Ovary (tissue), 9 donors: ENCODE measurements around the gene SFMBT2. TPM values are rescaled to one million over a fixed set of nuclear protein-coding genes. Genes with fewer than 3 reads are reported as not detected.

Experiments
- DNase-seq, 5 donors: peaks; one replicate each; pipeline ENCODE4 v3.0.0-alpha.2; 2019 to 2020
- H3K27ac ChIP-seq, 2 donors: fragments of 200-600 bp; one replicate each; pipeline versions ENCODE4 v1.5.1 to v1.8.0; 2019 to 2022
- H3K27me3 ChIP-seq: fragments of 200-600 bp; one replicate; pipeline ENCODE4 v1.8.0; 2022
- H3K36me3 ChIP-seq: fragments of 200-600 bp; sonication (generic); one replicate; pipeline ENCODE4 v1.5.1; 2019
- H3K4me1 ChIP-seq: one replicate; pipeline ENCODE4 v1.8.1; 2013; ENCODE audit warnings: mild to moderate bottlenecking, moderate library complexity; ENCODE audit not compliant: insufficient read depth
- H3K4me3 ChIP-seq: fragments of 200-600 bp; sonication (generic); one replicate; pipeline ENCODE4 v1.5.1; 2017
- H3K9me3 ChIP-seq, 2 donors: fragments of 200-600 bp in 1 of 2; sonication (generic) in 1 of 2; one replicate each; pipeline versions ENCODE4 v1.5.1 to v1.8.1; 2013 to 2019; ENCODE audit warnings: mild to moderate bottlenecking in 1 of 2, moderate library complexity in 1 of 2
- EP300 ChIP-seq: sonication (generic); formaldehyde crosslinking; IDR thresholded peaks from one replicate; pipeline ENCODE4 v1.6.1; 2017; ENCODE audit warnings: antibody characterized with exemption
- POLR2A ChIP-seq: fragments of 450-650 bp; IDR thresholded peaks from one replicate; pipeline ENCODE4 v1.6.1; 2017; ENCODE audit warnings: antibody characterized with exemption, mild to moderate bottlenecking, moderate library complexity
- WGBS, 3 donors: extraction: QIAGEN DNeasy Blood & Tissue Kit in 1 of 3; methylation state at CpG; one replicate each; pipeline versions ENCODE4 v1.1.5 to v1.1.7; 2013 to 2017; 5-methylcytosine and 5-hydroxymethylcytosine counted together
- intact Hi-C, 4 donors: fragments of 100-400 bp; cut with DNase I; formaldehyde crosslinking; loops; one replicate each; pipeline versions ENCODE4 v1.11.0 to v1.15.1; 2022 to 2023
- polyA plus RNA-seq, 2 donors: library from polyadenylated mRNA; stranded (reverse); fragments of 200-250 nt in 1 of 2; fragments of 350-450 nt in 1 of 2; fragmentation: Illumina TruSeq in 1 of 2; extraction: RNeasy Lipid Tissue Mini Kit (QIAGEN cat#74804) in 1 of 2; gene quantifications; one replicate each; pipeline ENCODE4 v1.2.3, GENCODE V29; 2013 to 2014
- total RNA-seq, 7 donors: library from RNA; depleted of rRNA in 2 of 7; stranded (reverse); fragments of >200 nt in 2 of 7; fragmentation: NEBNext Ultra II Directional in 3 of 7; extraction: Animal tissue kit (Norgen Biotek cat#: 25700) in 3 of 7; gene quantifications; one replicate each; pipeline versions ENCODE4 v1.1.0 to v1.2.4, GENCODE V29; 2016 to 2023
- TF ChIP-seq, protein P1 (sequence below), 3 donors: fragments of 450-650 bp in 2 of 3; fragments of 200-600 bp in 1 of 3; IDR thresholded peaks; one replicate each; pipeline versions ENCODE4 v1.5.1 to v1.8.0; 2016 to 2022; ENCODE audit warnings: antibody characterized with exemption in 3 of 3, mild to moderate bottlenecking in 1 of 3
- donor health status: DM: no; HTN: no; CAD: no; lungs with moderate emphysema.
- donor health status: DM: no; HTN: no; CAD: no.
- donor health status: Bipolar disorder and iron deficiency.
- donor health status: DM: yes; HTN: yes; CAD: no.
- donor health status: DM: no; HTN: no; CAD: no.
- donor health status: DM: yes; HTN: yes; CAD: no.

Gene SFMBT2
- total and polyA plus RNA-seq, 9 donors: 5.0 to 28.1 (median 17.8) TPM

DNA sequence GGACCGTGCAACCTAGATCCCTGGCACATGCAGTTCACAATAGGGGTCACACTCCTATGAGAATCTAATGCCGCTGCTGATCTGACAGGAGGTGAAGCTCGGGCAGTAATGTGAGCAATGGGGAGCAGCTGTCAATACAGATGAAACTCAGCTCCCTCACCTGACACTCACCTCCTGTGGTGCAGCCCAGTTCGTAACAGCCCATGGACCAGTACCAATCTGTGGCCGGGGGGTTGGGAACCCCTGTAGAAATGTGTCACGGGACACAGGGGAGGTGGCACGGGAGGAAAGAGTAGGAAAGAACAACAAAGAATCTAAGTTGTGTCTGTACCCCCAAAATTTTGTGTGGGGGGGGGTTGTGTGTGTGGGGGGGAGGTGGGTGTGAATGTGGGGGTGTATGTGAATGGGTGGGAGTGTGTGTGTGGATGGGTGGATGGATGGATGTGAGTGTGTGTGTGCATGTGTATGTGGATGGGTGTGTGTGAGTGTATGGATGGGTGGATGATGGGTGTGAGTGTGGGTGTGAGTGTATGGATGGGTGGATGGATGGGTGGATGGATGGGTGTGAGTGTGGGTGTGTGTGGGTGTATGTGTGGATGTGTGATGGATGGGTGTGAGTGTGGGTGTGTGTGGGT lies 33.1 kb downstream of the SFMBT2 start:
- no peaks in the 10 kb centered on the region for H3K9me3 ChIP-seq
- no peaks in the 10 kb centered on the region for H3K27me3 ChIP-seq
- no peaks in the 10 kb centered on the region for H3K4me1 ChIP-seq
- intact Hi-C loops: no loop called here
- H3K27ac ChIP-seq: no peak overlapping the region
- H3K36me3 ChIP-seq: peaks cover 2% of the 10 kb centered on the region
- TF ChIP-seq, protein P1, sequence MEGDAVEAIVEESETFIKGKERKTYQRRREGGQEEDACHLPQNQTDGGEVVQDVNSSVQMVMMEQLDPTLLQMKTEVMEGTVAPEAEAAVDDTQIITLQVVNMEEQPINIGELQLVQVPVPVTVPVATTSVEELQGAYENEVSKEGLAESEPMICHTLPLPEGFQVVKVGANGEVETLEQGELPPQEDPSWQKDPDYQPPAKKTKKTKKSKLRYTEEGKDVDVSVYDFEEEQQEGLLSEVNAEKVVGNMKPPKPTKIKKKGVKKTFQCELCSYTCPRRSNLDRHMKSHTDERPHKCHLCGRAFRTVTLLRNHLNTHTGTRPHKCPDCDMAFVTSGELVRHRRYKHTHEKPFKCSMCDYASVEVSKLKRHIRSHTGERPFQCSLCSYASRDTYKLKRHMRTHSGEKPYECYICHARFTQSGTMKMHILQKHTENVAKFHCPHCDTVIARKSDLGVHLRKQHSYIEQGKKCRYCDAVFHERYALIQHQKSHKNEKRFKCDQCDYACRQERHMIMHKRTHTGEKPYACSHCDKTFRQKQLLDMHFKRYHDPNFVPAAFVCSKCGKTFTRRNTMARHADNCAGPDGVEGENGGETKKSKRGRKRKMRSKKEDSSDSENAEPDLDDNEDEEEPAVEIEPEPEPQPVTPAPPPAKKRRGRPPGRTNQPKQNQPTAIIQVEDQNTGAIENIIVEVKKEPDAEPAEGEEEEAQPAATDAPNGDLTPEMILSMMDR (IDR thresholded peaks at IDR 0.05): no peak
- TF ChIP-seq EP300 (no peak), POLR2A (no peak)
- DNase-seq: no peak
- WGBS, 3 donors: 90 to 96% (median 91%) methylated on average over 7 of the region's 7 CpGs
- no peak overlapping the region for H3K4me3 ChIP-seq

DNA sequence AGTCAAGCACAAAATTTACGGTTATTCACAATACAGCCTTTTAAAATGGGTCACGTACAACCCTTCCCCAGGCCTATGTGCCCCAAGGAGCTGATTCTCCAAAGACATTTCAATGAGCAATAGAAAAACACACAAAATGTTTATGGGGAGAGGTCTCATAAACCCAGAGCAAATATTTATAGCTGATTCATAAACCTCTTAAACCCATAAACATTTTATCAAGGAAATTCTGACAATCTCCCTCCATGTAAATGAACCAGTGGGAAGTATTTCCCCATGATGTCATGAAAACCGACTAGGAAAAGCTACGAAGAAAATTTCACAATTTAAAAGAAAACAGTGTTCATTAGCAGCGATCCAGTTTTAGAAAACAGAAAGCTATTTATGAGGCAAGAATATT lies 36.0 kb downstream of the SFMBT2 start:
- Histone ChIP-seq H3K9me3 (no peaks in the 10 kb centered on the region), H3K4me3 (no peak overlapping the region), H3K27ac (no peak overlapping the region), H3K4me1 (no peaks in the 10 kb centered on the region), H3K27me3 (no peaks in the 10 kb centered on the region), H3K36me3 (peaks cover 2% of the 10 kb centered on the region)
- TF ChIP-seq, protein P1 (IDR thresholded peaks at IDR 0.05): no peak
- TF ChIP-seq POLR2A: no peak
- no peak for TF ChIP-seq EP300
- intact Hi-C loops: no loop called here
- DNase-seq: no peak
- WGBS, 3 donors: 83 to 88% (median 88%) methylated on average over 5 of the region's 5 CpGs

DNA sequence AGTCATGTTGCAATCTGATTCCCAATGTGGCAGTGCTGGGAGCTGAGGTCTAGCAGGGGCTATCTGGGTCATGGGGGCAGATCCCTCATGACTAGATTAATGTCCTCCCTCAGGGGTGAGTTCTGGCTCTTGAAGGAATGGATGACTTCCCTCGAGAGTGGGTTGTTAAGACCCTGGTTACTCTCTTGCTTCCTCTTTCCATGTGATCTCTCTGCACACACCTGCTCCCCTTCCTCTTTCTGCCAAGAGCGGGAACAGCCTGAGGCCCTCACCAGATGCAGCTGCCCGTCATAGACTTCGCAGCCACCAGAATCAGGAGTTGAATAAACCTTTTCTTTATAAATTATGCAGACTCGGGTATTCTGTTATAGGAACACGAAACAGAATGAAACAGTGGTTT lies 37.8 kb downstream of the SFMBT2 start:
- Histone ChIP-seq H3K27me3 (no peaks in the 10 kb centered on the region), H3K27ac (no peak overlapping the region), H3K36me3 (peaks cover 2% of the 10 kb centered on the region), H3K4me1 (no peaks in the 10 kb centered on the region), H3K9me3 (no peaks in the 10 kb centered on the region), H3K4me3 (no peak overlapping the region)
- TF ChIP-seq POLR2A (no peak), EP300 (no peak)
- TF ChIP-seq, protein P1 (IDR thresholded peaks at IDR 0.05): no peak
- no peak for DNase-seq
- 92 to 95% (median 93%) methylated on average over 6 of the region's 6 CpGs for WGBS, 3 donors
- intact Hi-C loops: no loop called here

DNA sequence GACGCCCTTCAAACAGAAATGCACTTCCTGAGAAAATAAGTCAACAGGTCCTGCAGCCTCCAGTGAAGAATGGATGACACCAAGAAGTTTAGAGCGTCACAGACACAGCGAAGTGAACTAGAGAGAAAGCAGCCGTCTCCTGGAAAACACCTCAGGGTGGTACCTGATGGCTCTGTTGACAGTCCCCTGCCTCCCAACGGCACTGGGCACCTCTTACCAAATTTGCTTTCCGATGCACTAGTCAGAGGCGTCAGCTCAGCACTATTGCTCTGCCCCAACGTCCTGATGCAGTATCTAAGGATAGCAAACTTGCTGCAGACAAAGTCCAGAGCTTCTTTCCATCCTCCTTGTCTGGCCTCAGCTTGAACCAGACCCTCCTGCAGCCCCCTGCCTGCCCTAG lies 38.3 kb downstream of the SFMBT2 start:
- no peak for DNase-seq
- H3K36me3 ChIP-seq: peaks cover 2% of the 10 kb centered on the region
- H3K4me1 ChIP-seq: no peaks in the 10 kb centered on the region
- H3K9me3 ChIP-seq: no peaks in the 10 kb centered on the region
- intact Hi-C loops: no loop called here
- WGBS, 3 donors: 89 to 93% (median 91%) methylated on average over 8 of the region's 8 CpGs
- H3K4me3 ChIP-seq: no peak overlapping the region
- TF ChIP-seq, protein P1 (IDR thresholded peaks at IDR 0.05): no peak
- no peak overlapping the region for H3K27ac ChIP-seq
- no peaks in the 10 kb centered on the region for H3K27me3 ChIP-seq
